Left ventricle myocardium inferior (tissue), 1 donor: Measurements from ENCODE around the gene FABP3. TPM values are rescaled to one million over a fixed set of nuclear protein-coding genes. Genes with fewer than 3 reads are reported as not detected.

ENCODE experiments used
- DNase-seq: peaks from one replicate; pipeline ENCODE4 v3.0.0-alpha.2; 2020
- H3K27ac ChIP-seq: fragments of 200-600 bp; replicated peaks from 2 replicates; pipeline ENCODE4 v1.8.0; 2021
- H3K27me3 ChIP-seq: fragments of 200-600 bp; 2 replicates; pipeline ENCODE4 v1.8.0; 2021; ENCODE audit warnings: low read depth
- H3K36me3 ChIP-seq: fragments of 200-600 bp; 2 replicates; pipeline ENCODE4 v1.8.0; 2021
- H3K4me1 ChIP-seq: fragments of 200-600 bp; 2 replicates; pipeline ENCODE4 v1.8.0; 2021
- H3K4me3 ChIP-seq: fragments of 200-600 bp; 2 replicates; pipeline ENCODE4 v1.8.0; 2021; ENCODE audit warnings: mild to moderate bottlenecking, moderate library complexity
- H3K9me3 ChIP-seq: fragments of 200-600 bp; replicated peaks from 2 replicates; pipeline ENCODE4 v1.8.0; 2021
- CTCF ChIP-seq: fragments of 200-600 bp; IDR thresholded peaks from 2 replicates; pipeline ENCODE4 v1.8.0; 2021; ENCODE audit warnings: antibody characterized with exemption, mild to moderate bottlenecking, borderline replicate concordance
- intact Hi-C: fragments of 100-400 bp; cut with micrococcal nuclease; formaldehyde crosslinking; loops from one replicate; pipeline ENCODE4 v1.11.0; 2022
- total RNA-seq: library from RNA; stranded (reverse); fragmentation: NEBNext Ultra II Directional; extraction: Animal tissue kit (Norgen Biotek cat#: 25700); gene quantifications from one replicate; pipeline ENCODE4 v1.2.1, GENCODE V29; 2021
- donor health status: DM: no; HTN: yes; CAD: no; lungs with severe emphysema.

FABP3 gene
- total RNA-seq, 1 donor from 2014 or later = 4,737 TPM

GRCh38 chr1:31417148-31417547 is 44.3 kb upstream of the FABP3 start:
- Histone ChIP-seq H3K36me3 (no peaks in the 10 kb centered on the region), H3K9me3 (no peaks in the 10 kb centered on the region), H3K4me1 (peaks cover 18% of the 10 kb centered on the region), H3K27ac (no peak overlapping the region), H3K27me3 (peaks cover 48% of the 10 kb centered on the region), H3K4me3 (no peak overlapping the region)
- no peak for DNase-seq
- TF ChIP-seq CTCF = no peak
- intact Hi-C loops = no loop called here

- Histone ChIP-seq H3K36me3 (no peaks in the 10 kb centered on the region), H3K27me3 (peaks cover 55% of the 10 kb centered on the region), H3K4me1 (peaks cover 19% of the 10 kb centered on the region), H3K27ac (no peak overlapping the region), H3K4me3 (no peak overlapping the region), H3K9me3 (no peaks in the 10 kb centered on the region)
- intact Hi-C loops = no loop called here
- DNase-seq = no peak
- TF ChIP-seq CTCF = no peak
Observed at GRCh38 chr1:31416101-31416736, 43.3 kb upstream of the FABP3 start.

GRCh38 chr1:31415658-31416057 is 42.8 kb upstream of the FABP3 start:
- Histone ChIP-seq H3K27ac (no peak overlapping the region), H3K4me3 (no peak overlapping the region), H3K36me3 (no peaks in the 10 kb centered on the region), H3K27me3 (peaks cover 61% of the 10 kb centered on the region), H3K4me1 (peaks cover 19% of the 10 kb centered on the region), H3K9me3 (no peaks in the 10 kb centered on the region)
- intact Hi-C loops = no loop called here
- no peak for TF ChIP-seq CTCF
- no peak for DNase-seq

GRCh38 chr1:31414980-31415370 is 42.1 kb upstream of the FABP3 start:
- no peaks in the 10 kb centered on the region for H3K36me3 ChIP-seq
- H3K4me1 ChIP-seq = peaks cover 19% of the 10 kb centered on the region
- no peak overlapping the region for H3K4me3 ChIP-seq
- no peak for DNase-seq
- peaks cover 67% of the 10 kb centered on the region for H3K27me3 ChIP-seq
- intact Hi-C loops = no loop called here
- no peak overlapping the region for H3K27ac ChIP-seq
- no peak for TF ChIP-seq CTCF
- no peaks in the 10 kb centered on the region for H3K9me3 ChIP-seq

GRCh38 chr1:31413405-31414001 is 40.6 kb upstream of the FABP3 start:
- Histone ChIP-seq H3K36me3 (no peaks in the 10 kb centered on the region), H3K27ac (peak overlapping the region; percentile 82)
- intact Hi-C loops = no loop called here

More at GRCh38 chr1:31413405-31414001, 40.6 kb upstream of the FABP3 start:
- peak overlapping the region; percentile 82 for H3K4me3 ChIP-seq
- peaks cover 76% of the 10 kb centered on the region for H3K27me3 ChIP-seq
- no peaks in the 10 kb centered on the region for H3K9me3 ChIP-seq
- peak; percentile 82 for DNase-seq
- peaks cover 19% of the 10 kb centered on the region for H3K4me1 ChIP-seq
- no peak for TF ChIP-seq CTCF
